GM03348 (cell line): ENCODE results near the gene HIF1A.
"Not testable (repeated sequence)": the region's sequence is repeated elsewhere in the genome, so short reads cannot be mapped to it uniquely, and the experiment has no call there.

Experiments used
- DNase-seq: peaks from one replicate; pipeline ENCODE4 v3.0.0; 2012; ENCODE audit warnings: low spot score

Gene HIF1A

DNA sequence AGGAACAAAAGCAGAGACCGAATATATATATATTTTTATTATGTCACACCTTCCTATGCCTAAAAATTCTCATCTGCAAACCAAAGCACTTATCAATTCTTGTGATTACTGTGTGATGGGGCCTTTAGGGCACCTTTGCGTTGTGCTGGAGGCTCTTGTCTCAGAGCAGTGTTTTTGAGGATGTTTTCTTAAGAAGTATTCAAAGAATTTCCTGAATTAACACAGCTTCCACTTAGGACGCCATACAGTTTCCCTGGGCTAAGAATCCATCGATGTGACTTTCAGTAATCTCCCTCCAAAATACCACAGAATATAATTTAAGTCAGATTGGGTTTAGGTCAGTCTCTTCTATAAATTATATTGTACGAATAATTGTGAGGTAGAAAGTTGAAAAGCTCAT is 22.0 kb upstream of the HIF1A start:
- no peak for DNase-seq

DNA sequence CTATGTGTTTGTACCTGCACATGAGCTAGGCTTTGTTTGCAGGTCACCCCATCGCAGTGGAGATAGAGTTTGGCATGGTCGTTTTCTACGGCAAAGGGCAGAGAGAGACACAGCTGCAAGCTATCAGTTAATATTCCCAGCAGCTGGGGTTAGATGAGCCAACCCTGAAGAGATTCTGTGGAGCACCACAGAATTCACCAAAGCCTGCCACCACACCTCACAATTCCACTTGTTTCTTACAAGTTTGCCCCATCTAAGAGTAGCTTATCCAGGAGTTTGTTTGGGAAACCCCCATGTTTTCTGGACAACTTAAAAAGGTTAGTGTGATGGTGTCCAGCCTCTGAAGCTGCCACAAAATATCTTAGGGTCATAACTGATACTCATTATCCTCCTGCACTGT is 20.0 kb upstream of the HIF1A start:
- DNase-seq, result no peak

DNA sequence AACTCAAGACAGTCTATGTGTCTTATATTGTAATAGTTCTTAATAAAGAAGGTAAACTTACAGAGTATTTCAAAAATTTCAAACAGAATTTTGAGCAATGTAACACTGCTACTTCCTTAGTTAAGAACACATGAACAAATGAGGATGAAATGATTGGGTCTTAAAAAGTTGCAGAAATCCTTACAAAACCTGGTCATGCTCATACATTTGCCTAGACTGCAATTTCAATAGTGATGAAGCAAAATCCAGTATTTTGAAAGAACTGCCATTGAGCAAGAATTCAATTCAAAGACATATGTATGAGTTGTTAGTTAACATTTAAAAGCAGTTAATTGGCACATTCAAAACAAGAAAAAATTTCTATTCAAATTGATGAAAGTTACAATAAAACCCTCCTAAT is 17.8 kb upstream of the HIF1A start:
- DNase-seq, result no peak

DNA sequence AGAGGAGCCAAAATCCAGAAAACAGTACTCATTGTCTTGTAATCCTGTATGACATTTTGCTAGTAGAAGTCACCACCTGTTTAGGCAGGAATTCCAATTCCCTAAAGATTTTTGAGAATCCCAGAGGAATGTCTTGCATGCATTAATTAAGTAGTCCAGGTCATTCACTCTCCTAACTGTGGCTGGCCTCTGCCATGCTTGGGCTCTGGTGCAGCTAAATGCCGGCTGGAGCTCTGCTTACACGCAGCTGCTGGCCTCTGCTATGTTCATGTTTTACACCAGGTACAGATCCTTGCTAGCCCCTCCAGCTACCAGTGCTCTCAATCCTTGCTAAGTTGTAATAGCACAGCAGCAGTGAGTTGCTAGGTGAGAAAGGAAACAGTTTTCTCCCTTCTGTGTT is 16.3 kb upstream of the HIF1A start:
- peak; percentile 18 for DNase-seq

DNA sequence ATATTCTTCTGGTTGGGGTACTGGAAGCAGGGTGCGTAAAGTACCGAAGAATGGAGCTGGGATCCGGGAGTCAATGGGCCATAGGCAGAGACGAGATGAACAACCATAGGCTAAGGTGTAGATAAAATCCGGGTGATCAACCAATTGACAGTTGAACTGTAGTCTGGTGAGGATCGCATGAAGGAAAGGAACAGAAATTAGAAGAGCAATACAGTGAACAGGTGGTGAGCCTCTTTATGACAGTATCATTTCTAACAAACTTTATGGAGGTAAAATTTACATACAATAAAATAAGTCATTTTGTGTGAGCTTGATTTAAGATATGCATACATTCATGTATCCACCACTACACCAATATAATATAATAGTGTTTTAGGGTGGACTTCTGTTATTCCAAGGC is 13.9 kb upstream of the HIF1A start:
- DNase-seq, result no peak

DNA sequence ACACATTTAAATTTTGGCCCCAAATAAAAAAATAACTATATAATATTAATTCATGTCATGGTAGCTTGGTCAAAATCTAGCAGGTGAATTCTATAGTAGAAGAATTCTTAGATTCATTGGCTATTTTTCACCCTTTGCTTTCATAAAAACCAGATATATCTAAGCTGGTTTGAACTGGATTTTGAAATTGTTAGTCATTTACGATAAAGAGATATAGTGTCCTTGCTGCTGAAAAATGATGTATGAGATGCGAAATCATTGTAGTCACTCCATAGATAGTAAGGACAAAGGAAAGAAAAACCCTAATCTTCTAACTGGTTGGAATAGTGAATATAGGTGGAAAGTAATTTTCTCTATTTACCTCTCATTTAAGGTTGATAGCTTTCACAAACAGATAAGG is 12.2 kb upstream of the HIF1A start:
- no peak for DNase-seq

DNA sequence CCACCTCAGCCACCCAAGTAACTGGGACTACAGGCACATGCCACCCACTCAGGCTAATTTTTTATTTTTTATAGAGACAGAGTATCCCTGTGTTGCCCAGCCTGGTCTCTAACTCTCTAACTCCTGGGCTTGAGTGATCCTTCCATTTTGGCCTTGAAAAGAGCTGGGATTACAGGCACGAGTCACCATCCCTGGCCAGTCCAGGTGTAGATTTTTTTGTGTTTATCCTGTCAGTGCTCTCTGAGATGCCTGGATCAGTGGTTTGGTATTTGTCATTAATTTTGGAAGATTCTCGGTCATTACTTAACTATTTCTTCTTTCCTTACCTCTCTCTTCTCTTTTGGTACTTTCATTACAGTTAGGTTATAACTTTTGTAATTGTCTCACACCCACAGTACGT is 5.3 kb upstream of the HIF1A start:
- DNase-seq, result no peak

DNA sequence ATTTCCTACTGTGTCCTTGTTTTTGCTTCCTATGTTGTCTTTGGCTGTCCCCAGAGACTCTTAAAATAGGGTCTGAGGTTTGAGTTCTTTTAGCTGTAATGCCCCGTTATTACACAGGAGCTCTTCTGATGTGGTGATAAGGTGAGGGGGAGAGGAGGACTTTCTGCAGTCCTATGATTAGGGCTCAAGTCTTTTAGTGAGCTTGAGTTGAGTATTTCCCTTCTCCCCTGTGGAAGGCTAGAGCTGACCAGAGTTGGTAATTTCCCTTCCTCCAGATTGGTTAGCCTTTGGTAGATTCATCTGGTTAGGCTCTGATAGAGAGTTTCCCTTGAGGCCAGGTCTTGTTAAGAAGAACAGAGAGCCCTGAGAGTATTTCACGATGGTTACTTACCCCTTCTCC is 4.3 kb upstream of the HIF1A start:
- no peak for DNase-seq

DNA sequence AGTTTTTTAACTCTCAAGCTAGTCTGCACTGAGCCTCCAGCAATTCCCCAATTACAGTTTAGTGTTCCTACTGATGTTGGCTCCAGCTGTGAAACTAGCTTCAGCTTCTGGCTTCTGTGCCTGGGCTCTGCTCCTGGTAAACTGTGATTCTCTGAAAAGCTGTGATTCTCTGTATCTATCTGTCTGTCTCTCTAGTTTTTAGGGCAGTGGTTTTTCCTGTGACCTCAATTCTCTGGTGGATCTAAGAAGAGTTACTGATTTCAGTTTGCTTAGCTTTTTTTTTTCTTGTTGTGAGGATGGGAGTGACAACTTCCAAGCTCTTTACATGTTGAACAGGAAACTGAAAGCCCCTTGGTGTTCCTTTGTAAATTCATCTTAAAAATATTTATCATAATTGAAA is 3.8 kb upstream of the HIF1A start:
- DNase-seq, result no peak

DNA sequence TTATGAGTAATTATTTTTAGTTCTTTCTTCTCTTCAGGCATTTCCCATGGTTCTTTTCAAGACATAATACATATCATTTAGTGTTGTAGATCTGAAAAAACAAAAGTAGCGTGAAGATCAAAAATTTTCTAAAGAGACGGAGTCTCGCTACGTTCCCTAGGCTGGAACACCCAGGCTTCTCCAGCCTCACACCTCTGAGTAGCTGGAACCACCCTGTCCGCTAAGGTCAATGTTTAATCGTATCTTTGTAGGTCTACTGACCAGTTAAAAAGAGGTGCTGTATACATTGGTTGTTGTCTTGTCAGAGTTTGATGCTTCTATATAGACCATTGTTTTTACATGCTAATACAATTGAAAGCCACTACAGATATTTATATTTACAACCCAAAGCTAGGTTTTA is 1.3 kb upstream of the HIF1A start:
- DNase-seq, result no peak

DNA sequence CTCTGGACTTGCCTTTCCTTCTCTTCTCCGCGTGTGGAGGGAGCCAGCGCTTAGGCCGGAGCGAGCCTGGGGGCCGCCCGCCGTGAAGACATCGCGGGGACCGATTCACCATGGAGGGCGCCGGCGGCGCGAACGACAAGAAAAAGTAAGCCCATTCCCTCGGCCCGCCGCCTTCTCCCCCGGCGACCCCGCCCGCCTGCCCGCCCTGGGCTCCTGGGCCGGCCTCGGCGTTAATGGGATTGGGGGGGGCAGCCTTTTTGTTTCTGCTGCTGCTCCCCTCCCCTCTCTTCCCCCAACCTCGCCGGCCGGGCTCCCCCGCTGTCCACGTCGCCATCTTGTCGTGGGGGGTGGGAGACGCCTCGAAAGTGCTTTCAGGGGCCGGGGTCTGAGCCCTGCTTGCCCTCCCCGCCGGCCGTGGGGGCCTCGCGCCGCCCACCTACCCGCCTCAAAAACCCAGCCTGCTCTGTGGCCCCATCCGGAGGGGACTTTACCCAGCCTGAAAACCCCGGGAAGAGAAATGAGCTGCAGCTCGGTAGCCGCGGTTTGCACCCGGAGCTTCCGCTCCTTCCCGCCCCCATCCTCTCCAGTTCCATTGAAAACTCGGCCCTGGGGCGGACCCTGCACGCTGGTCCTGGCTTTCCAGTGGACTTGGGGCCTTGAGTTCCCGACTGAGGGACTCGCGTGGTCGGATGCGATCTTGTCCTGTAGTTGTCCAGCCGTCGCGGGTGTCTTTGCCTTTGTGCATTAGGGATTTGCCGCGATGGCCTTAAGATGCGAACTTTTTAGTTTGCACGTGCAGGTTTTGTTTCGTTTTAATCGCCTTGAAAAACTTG is 598 bp downstream of the HIF1A start:
- peak; percentile 64 for DNase-seq

DNA sequence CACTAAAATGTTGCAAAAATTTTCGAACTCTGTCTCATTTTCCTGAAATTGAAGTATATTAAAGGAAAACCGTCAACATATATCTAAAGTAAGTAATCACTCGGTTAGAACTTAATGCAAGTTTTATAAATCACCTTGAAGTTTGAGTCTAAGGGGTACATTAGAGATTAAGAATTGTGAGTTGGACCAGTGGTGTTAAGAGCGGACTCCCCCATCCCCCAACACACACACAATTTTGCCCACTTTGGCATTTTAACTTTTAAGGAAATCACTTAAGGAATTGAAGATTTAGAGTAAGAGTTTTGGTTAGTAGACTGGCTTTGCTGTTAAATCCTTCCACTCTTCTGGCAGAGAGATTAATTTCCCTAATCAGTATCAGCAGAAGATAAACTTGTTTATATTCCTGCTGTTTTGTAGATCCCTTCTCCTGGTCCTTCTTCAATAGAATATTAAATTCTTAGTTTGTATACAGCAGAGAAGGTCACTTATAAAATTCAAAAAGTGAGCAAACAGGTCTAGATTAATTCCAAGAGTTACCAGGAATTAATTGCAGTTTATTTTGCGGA is 1.5 kb downstream of the HIF1A start:
- DNase-seq, result no peak

DNA sequence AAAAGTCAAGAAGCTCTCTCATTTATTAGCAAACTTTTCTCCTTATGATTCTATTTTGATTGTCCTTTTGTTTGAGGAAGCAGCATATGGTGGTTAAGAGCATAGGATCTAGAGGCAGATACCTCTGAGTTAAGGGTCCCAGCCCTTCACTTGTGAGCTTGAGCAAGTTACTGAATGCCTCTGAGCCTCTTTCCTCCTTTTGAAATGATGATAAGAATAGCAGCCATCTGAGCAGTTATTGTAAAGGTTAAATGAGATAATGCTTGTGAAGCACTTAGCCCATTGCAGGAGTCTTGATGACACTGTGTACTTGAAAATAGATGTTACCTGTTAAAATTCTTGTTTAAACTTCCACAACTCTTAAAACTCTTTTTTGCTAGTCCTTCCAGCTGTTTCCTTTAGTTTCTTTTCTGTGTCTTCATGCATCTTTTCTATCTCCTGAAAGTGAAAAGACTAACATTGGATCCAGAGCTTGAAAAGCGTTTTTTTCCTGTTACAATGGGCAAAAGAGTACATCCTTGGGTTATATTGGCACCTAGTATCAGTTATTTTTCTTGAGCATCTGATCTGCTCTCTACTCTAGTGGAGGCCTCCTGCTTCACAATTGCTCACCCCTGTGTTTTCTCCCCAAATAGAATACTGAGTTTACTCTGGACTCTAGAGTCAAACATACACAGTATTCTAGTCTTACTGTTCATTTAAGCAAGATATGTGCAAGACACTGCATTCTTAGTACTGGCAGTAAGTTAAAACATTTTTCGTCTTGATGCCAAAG is 3.1 kb downstream of the HIF1A start:
- DNase-seq, result no peak

DNA sequence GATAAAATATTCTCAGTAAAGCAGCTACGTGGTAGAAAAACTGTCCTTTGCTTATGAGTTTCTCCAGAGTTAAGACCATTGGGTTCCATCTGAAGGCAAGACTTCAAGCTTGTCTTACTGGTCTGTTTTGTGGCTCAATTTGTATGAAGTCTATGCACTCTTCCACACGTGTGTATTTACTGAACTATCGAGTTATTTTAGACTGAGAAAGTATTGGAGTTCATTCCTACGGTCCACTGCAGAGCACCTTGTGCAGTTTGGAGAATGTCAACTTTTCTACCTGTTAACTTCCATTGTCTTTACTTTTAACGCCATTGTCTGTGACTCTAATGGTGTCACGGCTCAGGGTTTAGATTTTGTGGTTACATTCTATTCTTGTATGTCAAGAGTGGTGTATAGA is 3.7 kb downstream of the HIF1A start:
- DNase-seq, result no peak

DNA sequence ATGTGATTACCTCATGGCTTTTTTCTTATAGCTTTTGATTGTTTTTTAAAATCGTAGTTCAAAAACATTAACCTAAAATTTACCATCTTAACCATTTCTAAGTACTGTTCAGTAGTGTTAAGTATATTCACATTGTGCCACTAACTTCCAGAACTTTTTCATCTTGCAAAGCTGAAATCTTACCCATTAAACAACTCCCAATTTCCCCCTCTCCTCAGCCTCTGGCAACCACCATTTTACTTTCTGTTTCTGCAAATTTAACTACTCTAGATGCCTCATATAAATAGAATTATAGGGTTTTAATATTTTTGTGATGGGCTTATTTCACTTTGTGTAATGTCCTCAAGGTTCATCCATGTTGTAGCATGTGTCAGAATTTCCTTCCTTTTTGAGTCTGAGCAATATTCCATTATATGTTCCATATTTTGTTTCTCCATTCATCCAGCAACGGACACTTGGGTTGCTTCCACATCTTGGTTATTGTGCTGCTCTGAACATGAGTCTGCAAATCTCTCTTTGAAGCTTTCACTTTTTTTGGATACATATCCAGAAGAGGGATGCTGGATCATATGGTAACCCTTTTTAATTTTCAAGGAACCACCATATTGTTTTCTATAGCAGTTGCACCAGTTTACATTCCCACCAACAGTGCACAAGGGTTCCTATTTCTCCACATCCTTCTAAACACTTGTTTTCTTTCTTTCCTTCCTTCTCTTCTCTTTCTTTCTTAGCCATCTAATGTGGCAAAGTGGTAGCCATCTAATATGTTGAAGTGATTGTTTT is 5.0 kb downstream of the HIF1A start:
- no peak for DNase-seq

DNA sequence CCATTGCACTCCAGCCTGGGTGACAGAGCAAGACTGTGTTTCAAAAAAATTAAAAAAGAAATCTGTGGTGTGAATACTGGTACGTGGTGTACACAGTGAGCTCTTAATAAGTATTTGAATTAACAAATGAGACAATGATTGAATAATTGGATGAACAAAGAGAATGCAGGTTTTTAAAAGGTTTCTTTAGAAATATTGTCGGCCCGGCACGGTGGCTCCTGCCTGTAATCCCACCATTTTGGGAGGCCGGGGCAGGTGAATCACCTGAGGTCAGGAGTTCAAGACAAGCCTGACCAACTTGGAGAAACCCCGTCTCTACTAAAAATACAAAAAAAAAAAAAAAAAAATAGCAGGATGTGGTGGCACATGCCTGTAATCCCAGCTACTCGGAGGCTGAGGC is 6.6 kb downstream of the HIF1A start:
- DNase-seq, result no peak

DNA sequence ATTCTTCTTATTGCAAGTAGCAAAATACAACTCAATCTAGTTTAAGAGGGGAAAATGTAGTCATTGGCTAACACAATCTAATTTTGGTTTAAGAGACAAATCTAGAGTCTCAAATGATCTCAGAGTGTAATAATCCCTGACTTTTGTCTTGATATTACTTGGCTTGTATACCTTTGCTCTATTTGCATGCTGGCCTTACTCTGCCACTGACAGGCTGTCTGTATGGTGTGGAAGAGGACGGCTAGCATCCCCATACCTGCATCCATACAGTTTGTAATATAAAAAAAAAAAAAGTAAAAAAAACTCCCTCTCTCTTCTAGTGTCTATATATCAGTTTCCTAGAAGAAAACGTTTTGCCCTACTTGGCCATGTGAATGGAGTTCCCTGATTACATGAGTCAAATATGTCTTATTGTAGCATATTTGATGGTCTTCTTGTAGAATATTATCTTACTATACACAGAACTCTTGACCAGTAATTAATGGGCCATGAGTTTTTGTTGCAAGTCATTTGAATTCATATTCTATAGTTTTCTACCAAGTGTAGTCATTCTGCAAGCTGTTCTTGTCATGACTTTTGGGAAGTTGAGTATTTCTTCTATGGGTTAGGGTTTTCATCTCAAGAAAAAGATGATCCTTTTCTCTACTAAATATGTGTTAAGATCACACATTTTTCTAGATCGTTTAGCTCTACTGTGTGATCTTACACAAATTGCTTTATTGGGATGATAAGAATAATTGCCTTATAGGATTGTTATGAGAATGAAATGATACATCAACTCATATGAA is 8.2 kb downstream of the HIF1A start:
- DNase-seq, result no peak

DNA sequence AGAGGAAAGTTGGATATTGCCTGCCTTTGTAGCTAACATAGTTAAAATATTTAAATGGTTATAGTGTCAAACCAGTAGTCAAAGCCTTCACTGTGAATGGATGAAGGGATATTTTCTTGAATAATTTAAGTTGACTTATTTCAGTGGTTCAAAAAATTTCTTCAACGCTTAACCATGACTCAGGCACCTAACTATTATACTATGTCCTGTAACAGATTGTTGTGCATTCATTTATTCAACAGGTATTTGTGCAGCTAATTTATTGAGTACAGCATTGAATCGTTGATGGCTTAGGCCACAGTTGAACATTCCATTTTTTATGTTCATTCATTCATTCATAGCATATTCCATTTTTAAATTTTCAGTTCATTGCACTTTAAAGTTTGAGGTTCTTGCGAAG is 9.2 kb downstream of the HIF1A start:
- no peak for DNase-seq

DNA sequence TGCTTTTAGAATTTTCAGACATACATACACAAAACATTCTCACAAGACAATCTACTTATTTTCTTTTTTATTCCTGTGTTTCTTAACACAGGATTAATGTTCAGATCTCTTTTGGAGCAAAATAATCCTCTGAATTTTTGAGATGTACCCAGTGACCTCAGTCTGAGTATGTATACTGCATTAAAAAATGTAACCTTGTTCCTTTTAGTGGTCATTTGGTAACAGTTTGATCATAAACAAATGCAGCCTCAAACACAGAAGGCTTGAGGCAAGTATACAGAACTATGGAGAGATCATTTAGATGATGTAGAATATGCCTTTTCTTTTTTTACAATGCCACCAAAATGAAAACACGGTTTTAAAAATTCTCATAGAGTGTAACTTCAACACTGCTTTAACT is 9.7 kb downstream of the HIF1A start:
- no peak for DNase-seq

DNA sequence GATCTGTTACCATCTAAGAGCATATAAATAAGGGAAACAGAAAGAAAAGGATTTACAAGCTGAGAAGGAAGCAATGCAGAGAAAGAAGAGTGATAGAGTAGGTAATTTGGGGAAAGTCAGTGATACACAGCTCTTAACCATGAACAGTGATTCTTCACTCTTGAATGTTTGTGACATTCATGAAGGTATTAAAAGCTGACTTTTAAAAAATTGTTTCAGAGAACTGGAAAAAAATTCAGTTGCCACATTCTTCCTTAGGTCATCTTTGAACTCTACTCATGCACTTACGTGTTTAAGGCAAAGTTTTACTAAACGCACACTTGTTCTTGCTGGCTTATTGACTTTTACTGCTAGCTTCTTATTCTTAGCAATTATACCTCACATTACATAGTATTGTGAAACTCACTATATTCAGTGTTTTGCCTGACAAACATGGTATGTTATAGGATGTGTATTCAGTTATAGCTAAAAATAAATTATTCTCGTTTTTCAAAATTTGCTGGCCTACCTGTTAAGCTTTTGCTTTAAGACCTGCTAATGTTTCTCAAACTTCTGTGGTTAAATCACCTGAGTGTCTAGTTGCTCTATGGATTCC is 10.9 kb downstream of the HIF1A start:
- DNase-seq, result no peak

DNA sequence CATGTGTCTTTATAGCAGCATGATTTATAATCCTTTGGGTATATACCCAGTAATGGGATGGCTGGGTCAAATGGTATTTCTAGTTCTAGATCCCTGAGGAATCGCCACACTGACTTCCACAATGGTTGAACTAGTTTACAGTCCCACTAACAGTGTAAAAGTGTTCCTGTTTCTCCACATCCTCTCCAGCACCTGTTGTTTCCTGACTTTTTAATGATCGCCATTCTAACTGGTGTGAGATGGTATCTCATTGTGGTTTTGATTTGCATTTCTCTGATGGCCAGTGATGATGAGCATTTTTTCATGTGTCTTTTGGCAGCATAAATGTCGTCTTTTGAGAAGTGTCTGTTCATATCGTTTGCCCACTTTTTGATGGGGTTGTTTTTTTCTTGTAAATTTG is 12.5 kb downstream of the HIF1A start:
- DNase-seq, result not testable (repeated sequence)
